HEK293 (cell line): ENCODE measurements around the gene COASY.
A peak's percentile ranks its signal among the peaks of the same experiment; 100 is the strongest.

Experiments
- GFI1B ChIP-seq: fragments of 450-650 bp; formaldehyde crosslinking; IDR thresholded peaks from 2 replicates; pipeline ENCODE4 v1.5.1; 2016; ENCODE audit warnings: missing biosample characterization, missing genetic modification characterization
- KLF8 ChIP-seq: fragments of 450-650 bp; formaldehyde crosslinking; IDR thresholded peaks from 2 replicates; pipeline ENCODE4 v1.5.1; 2016; ENCODE audit warnings: missing biosample characterization, missing genetic modification characterization
- OSR2 ChIP-seq: fragments of 450-650 bp; formaldehyde crosslinking; IDR thresholded peaks from 2 replicates; pipeline ENCODE4 v1.5.1; 2016; ENCODE audit warnings: missing biosample characterization, missing genetic modification characterization
- OVOL3 ChIP-seq: fragments of 450-650 bp; formaldehyde crosslinking; IDR thresholded peaks from 2 replicates; pipeline ENCODE4 v1.5.1; 2016; ENCODE audit warnings: missing biosample characterization, missing genetic modification characterization
- SP3 ChIP-seq: fragments of 450-650 bp; formaldehyde crosslinking; IDR thresholded peaks from 2 replicates; pipeline ENCODE4 v1.5.1; 2016; ENCODE audit warnings: missing biosample characterization, missing genetic modification characterization
- YY1 ChIP-seq: fragments of 450-650 bp; formaldehyde crosslinking; IDR thresholded peaks from 2 replicates; pipeline ENCODE4 v1.5.1; 2018; ENCODE audit warnings: missing biosample characterization, missing genetic modification characterization
- ZIC2 ChIP-seq: fragments of 450-650 bp; formaldehyde crosslinking; IDR thresholded peaks from 2 replicates; pipeline ENCODE4 v1.5.1; 2016; ENCODE audit warnings: missing biosample characterization, missing genetic modification characterization
- ZNF184 ChIP-seq: fragments of 450-650 bp; IDR thresholded peaks from 2 replicates; pipeline ENCODE4 v1.5.1; 2018; ENCODE audit warnings: missing biosample characterization, mild to moderate bottlenecking, missing genetic modification characterization
- ZNF24 ChIP-seq: fragments of 450-650 bp; formaldehyde crosslinking; IDR thresholded peaks from 2 replicates; pipeline ENCODE4 v1.5.1; 2016; ENCODE audit warnings: missing biosample characterization, missing genetic modification characterization
- ZNF600 ChIP-seq: fragments of 450-650 bp; formaldehyde crosslinking; IDR thresholded peaks from 2 replicates; pipeline ENCODE4 v1.5.1; 2016; ENCODE audit warnings: missing biosample characterization, missing genetic modification characterization
- ZNF610 ChIP-seq: fragments of 450-650 bp; formaldehyde crosslinking; IDR thresholded peaks from 2 replicates; pipeline ENCODE4 v1.5.1; 2016; ENCODE audit warnings: missing biosample characterization, missing genetic modification characterization, borderline replicate concordance
- ZNF629 ChIP-seq: fragments of 450-650 bp; formaldehyde crosslinking; IDR thresholded peaks from 2 replicates; pipeline ENCODE4 v1.5.1; 2017; ENCODE audit warnings: missing biosample characterization, missing genetic modification characterization
- ZNF791 ChIP-seq: fragments of 450-650 bp; formaldehyde crosslinking; IDR thresholded peaks from 2 replicates; pipeline ENCODE4 v1.5.1; 2016; ENCODE audit warnings: missing biosample characterization, missing genetic modification characterization
- ZSCAN30 ChIP-seq: fragments of 450-650 bp; IDR thresholded peaks from 2 replicates; pipeline ENCODE4 v1.5.1; 2018; ENCODE audit warnings: missing biosample characterization, mild to moderate bottlenecking, missing genetic modification characterization, moderate library complexity
- TF ChIP-seq, protein P1 (sequence below): fragments of 450-650 bp; formaldehyde crosslinking; IDR thresholded peaks from 2 replicates; pipeline ENCODE4 v1.5.1; 2016; ENCODE audit warnings: missing biosample characterization, missing genetic modification characterization
- TF ChIP-seq, protein P2 (sequence below): fragments of 450-650 bp; formaldehyde crosslinking; IDR thresholded peaks from 2 replicates; pipeline ENCODE4 v1.5.1; 2016; ENCODE audit warnings: missing biosample characterization, missing genetic modification characterization
- TF ChIP-seq, protein P3 (sequence below): fragments of 450-650 bp; formaldehyde crosslinking; IDR thresholded peaks from 2 replicates; pipeline ENCODE4 v1.5.1; 2017; ENCODE audit warnings: missing biosample characterization, mild to moderate bottlenecking, missing genetic modification characterization, moderate library complexity
- TF ChIP-seq, protein P4 (sequence below): sonication (generic); formaldehyde crosslinking; IDR thresholded peaks from 2 replicates; pipeline ENCODE4 v1.8.1; 2022; ENCODE audit warnings: mild to moderate bottlenecking, moderate library complexity, missing genetic modification reagents
- TF ChIP-seq, protein P5 (sequence below): fragments of 450-650 bp; formaldehyde crosslinking; IDR thresholded peaks from 2 replicates; pipeline ENCODE4 v1.5.1; 2017; ENCODE audit warnings: missing biosample characterization, missing genetic modification characterization
- TF ChIP-seq, protein P6 (sequence below): fragments of 450-650 bp; formaldehyde crosslinking; conservative IDR thresholded peaks from 2 replicates; pipeline ENCODE4 v1.5.1; 2016; ENCODE audit warnings: low read depth, missing biosample characterization, missing genetic modification characterization
- TF ChIP-seq, protein P7 (sequence below): fragments of 450-650 bp; formaldehyde crosslinking; IDR thresholded peaks from 2 replicates; pipeline ENCODE4 v1.5.1; 2016; ENCODE audit warnings: missing biosample characterization, missing genetic modification characterization

COASY gene

DNA sequence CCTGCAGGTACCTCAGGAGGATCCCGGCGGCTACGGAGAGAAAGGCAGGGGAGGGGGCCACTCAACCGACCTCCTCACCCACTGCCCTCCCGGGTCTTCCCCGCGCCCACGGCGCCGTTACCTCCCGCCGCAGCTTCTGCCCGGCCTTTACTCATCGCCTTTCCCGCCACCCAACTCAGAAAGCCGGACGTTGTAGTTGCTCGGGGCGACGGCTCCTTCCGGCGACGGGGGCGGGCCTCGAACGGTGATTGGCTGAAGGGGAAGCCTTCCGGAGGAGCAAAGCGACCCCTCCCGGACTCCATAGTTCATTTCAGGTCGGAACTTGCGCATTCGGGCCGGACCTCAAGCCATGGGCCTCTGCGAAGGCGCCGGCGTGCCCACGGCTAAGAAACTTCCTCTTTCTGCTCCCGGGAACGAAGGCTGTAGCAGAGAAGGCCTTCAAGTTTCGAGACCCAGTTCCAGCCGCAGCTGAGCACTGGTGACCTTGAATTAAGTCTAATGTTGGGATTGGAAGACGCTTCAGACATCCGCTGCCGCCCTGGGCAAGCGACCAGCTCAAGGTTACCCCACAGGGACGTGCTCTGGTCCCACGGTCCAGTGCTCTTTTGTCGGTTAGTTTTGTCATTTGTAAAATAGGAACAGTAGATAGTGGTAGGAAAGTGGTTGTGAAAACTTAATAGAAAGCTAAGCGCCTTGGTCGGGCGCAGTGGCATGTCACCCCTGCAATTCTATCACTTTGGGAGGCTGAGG lies 15.8 kb downstream of the COASY start, which contains the start of gene PSMC3IP (continued):
- TF ChIP-seq, protein P1, sequence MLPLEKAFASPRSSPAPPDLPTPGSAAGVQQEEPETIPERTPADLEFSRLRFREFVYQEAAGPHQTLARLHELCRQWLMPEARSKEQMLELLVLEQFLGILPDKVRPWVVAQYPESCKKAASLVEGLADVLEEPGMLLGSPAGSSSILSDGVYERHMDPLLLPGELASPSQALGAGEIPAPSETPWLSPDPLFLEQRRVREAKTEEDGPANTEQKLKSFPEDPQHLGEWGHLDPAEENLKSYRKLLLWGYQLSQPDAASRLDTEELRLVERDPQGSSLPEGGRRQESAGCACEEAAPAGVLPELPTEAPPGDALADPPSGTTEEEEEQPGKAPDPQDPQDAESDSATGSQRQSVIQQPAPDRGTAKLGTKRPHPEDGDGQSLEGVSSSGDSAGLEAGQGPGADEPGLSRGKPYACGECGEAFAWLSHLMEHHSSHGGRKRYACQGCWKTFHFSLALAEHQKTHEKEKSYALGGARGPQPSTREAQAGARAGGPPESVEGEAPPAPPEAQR (tag by site-specific recombination) = no peak
- peak; percentile 99 for TF ChIP-seq ZNF600 (tag by site-specific recombination)
- TF ChIP-seq, protein P2, sequence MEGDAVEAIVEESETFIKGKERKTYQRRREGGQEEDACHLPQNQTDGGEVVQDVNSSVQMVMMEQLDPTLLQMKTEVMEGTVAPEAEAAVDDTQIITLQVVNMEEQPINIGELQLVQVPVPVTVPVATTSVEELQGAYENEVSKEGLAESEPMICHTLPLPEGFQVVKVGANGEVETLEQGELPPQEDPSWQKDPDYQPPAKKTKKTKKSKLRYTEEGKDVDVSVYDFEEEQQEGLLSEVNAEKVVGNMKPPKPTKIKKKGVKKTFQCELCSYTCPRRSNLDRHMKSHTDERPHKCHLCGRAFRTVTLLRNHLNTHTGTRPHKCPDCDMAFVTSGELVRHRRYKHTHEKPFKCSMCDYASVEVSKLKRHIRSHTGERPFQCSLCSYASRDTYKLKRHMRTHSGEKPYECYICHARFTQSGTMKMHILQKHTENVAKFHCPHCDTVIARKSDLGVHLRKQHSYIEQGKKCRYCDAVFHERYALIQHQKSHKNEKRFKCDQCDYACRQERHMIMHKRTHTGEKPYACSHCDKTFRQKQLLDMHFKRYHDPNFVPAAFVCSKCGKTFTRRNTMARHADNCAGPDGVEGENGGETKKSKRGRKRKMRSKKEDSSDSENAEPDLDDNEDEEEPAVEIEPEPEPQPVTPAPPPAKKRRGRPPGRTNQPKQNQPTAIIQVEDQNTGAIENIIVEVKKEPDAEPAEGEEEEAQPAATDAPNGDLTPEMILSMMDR (tag by site-specific recombination) = peak; percentile 75
- 0 out of 2 replicates have a peak, but pooled peaks have one; percentile 11 for TF ChIP-seq ZSCAN30
- peak; percentile 50 for TF ChIP-seq SP3 (tag by site-specific recombination)
- TF ChIP-seq, protein P3, sequence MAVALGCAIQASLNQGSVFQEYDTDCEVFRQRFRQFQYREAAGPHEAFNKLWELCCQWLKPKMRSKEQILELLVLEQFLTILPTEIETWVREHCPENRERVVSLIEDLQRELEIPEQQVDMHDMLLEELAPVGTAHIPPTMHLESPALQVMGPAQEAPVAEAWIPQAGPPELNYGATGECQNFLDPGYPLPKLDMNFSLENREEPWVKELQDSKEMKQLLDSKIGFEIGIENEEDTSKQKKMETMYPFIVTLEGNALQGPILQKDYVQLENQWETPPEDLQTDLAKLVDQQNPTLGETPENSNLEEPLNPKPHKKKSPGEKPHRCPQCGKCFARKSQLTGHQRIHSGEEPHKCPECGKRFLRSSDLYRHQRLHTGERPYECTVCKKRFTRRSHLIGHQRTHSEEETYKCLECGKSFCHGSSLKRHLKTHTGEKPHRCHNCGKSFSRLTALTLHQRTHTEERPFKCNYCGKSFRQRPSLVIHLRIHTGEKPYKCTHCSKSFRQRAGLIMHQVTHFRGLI = no peak
- TF ChIP-seq ZIC2 (tag by site-specific recombination) = peak; percentile 25; the same call in 1 of the 2 replicates
- TF ChIP-seq OVOL3 (tag by site-specific recombination) = 0 out of 2 replicates have a peak, but pooled peaks have one; percentile 47
- TF ChIP-seq KLF8 (tag by site-specific recombination) = peak; percentile 75
- TF ChIP-seq, protein P4, sequence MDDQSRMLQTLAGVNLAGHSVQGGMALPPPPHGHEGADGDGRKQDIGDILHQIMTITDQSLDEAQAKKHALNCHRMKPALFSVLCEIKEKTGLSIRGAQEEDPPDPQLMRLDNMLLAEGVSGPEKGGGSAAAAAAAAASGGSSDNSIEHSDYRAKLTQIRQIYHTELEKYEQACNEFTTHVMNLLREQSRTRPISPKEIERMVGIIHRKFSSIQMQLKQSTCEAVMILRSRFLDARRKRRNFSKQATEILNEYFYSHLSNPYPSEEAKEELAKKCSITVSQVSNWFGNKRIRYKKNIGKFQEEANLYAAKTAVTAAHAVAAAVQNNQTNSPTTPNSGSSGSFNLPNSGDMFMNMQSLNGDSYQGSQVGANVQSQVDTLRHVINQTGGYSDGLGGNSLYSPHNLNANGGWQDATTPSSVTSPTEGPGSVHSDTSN (CRISPR knock-in tag) = 0 out of 2 replicates have a peak, but pooled peaks have one; percentile 29
- peak; percentile 52; the same call in 1 of the 2 replicates for TF ChIP-seq ZNF24 (tag by site-specific recombination)
- no peak for TF ChIP-seq GFI1B (tag by site-specific recombination)
- TF ChIP-seq OSR2 (tag by site-specific recombination) = 0 out of 2 replicates have a peak, but pooled peaks have one; percentile 8
- peak; percentile 71 for TF ChIP-seq ZNF629
- TF ChIP-seq, protein P5, sequence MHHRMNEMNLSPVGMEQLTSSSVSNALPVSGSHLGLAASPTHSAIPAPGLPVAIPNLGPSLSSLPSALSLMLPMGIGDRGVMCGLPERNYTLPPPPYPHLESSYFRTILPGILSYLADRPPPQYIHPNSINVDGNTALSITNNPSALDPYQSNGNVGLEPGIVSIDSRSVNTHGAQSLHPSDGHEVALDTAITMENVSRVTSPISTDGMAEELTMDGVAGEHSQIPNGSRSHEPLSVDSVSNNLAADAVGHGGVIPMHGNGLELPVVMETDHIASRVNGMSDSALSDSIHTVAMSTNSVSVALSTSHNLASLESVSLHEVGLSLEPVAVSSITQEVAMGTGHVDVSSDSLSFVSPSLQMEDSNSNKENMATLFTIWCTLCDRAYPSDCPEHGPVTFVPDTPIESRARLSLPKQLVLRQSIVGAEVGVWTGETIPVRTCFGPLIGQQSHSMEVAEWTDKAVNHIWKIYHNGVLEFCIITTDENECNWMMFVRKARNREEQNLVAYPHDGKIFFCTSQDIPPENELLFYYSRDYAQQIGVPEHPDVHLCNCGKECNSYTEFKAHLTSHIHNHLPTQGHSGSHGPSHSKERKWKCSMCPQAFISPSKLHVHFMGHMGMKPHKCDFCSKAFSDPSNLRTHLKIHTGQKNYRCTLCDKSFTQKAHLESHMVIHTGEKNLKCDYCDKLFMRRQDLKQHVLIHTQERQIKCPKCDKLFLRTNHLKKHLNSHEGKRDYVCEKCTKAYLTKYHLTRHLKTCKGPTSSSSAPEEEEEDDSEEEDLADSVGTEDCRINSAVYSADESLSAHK (tag by site-specific recombination) = no peak
- TF ChIP-seq ZNF610 (tag by site-specific recombination) = 0 out of 2 replicates have a peak, but pooled peaks have one; percentile 45
- TF ChIP-seq YY1 (tag by site-specific recombination) = 0 out of 2 replicates have a peak, but pooled peaks have one; percentile 14
- TF ChIP-seq, protein P6, sequence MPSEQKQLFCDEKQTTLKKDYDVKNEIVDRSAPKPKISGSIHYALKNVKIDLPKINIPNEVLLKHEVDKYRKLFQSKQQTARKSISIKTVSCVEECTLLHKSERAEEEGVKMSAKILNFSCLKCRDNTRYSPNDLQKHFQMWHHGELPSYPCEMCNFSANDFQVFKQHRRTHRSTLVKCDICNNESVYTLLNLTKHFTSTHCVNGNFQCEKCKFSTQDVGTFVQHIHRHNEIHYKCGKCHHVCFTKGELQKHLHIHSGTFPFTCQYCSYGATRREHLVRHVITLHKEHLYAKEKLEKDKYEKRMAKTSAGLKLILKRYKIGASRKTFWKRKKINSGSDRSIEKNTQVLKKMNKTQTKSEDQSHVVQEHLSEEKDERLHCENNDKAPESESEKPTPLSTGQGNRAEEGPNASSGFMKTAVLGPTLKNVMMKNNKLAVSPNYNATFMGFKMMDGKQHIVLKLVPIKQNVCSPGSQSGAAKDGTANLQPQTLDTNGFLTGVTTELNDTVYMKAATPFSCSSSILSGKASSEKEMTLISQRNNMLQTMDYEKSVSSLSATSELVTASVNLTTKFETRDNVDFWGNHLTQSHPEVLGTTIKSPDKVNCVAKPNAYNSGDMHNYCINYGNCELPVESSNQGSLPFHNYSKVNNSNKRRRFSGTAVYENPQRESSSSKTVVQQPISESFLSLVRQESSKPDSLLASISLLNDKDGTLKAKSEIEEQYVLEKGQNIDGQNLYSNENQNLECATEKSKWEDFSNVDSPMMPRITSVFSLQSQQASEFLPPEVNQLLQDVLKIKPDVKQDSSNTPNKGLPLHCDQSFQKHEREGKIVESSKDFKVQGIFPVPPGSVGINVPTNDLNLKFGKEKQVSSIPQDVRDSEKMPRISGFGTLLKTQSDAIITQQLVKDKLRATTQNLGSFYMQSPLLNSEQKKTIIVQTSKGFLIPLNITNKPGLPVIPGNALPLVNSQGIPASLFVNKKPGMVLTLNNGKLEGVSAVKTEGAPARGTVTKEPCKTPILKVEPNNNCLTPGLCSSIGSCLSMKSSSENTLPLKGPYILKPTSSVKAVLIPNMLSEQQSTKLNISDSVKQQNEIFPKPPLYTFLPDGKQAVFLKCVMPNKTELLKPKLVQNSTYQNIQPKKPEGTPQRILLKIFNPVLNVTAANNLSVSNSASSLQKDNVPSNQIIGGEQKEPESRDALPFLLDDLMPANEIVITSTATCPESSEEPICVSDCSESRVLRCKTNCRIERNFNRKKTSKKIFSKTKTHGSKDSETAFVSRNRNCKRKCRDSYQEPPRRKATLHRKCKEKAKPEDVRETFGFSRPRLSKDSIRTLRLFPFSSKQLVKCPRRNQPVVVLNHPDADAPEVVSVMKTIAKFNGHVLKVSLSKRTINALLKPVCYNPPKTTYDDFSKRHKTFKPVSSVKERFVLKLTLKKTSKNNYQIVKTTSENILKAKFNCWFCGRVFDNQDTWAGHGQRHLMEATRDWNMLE (tag by site-specific recombination) = peak; percentile 53; the same call in 1 of the 2 replicates
- no peak for TF ChIP-seq ZNF791 (tag by site-specific recombination)
- TF ChIP-seq ZNF184 (tag by site-specific recombination) = no peak
- TF ChIP-seq, protein P7, sequence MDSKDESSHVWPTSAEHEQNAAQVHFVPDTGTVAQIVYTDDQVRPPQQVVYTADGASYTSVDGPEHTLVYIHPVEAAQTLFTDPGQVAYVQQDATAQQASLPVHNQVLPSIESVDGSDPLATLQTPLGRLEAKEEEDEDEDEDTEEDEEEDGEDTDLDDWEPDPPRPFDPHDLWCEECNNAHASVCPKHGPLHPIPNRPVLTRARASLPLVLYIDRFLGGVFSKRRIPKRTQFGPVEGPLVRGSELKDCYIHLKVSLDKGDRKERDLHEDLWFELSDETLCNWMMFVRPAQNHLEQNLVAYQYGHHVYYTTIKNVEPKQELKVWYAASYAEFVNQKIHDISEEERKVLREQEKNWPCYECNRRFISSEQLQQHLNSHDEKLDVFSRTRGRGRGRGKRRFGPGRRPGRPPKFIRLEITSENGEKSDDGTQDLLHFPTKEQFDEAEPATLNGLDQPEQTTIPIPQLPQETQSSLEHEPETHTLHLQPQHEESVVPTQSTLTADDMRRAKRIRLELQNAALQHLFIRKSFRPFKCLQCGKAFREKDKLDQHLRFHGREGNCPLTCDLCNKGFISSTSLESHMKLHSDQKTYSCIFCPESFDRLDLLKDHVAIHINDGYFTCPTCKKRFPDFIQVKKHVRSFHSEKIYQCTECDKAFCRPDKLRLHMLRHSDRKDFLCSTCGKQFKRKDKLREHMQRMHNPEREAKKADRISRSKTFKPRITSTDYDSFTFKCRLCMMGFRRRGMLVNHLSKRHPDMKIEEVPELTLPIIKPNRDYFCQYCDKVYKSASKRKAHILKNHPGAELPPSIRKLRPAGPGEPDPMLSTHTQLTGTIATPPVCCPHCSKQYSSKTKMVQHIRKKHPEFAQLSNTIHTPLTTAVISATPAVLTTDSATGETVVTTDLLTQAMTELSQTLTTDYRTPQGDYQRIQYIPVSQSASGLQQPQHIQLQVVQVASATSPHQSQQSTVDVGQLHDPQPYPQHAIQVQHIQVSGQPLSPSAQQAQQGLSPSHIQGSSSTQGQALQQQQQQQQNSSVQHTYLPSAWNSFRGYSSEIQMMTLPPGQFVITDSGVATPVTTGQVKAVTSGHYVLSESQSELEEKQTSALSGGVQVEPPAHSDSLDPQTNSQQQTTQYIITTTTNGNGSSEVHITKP (tag by site-specific recombination) = no peak
